ENCODE data around the gene RAD9A.

RAD9A gene

DNA sequence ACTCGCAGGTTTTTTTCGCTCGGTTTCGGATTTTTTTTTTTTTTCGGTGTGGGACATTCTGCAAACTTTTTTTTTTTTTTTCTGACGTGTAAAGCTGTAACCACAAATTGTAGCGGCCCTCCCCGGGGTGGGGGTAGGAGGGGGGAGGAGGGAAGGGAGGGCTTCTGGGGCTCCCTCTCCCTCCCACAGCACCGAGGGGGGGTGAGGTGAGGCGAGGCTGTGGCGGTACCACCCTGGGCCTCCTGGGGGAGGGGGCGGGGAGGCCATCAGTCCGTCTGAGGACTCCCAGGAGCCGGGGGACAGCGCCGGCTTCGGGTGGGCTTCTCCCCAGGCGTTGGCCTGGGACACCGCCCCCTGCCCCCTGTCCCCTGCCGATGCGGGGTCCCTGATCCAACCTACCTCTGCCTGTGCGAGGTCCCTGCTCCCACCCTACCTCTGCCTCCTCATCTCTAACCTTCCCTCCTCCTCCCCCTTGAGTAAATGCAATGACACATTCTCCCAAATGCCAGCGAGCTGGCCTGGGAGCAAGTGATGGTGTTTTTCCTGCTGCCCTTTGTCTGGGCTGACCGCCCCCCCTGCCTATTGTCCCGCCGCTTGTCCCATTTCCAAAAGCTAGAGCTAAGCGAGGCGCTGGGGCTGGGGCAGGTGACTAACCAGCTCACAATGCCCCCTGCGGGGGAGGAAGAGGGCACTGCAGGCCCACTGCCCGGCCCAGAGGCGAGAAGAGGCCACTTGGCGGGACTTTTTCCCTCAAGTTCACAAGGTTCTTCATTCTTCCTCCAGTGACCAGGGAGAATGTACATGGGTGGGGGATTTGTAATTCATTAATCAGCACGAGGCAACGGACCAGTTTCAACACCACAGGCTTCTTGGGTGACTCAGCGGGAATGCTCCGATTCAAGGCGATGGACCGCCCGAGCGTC lies 17.9 kb upstream of the RAD9A start:
- peak in 1 of 2 donors; percentile 63 for DNase-seq (ENCODE audit: low read depth in 2 of 2)

DNA sequence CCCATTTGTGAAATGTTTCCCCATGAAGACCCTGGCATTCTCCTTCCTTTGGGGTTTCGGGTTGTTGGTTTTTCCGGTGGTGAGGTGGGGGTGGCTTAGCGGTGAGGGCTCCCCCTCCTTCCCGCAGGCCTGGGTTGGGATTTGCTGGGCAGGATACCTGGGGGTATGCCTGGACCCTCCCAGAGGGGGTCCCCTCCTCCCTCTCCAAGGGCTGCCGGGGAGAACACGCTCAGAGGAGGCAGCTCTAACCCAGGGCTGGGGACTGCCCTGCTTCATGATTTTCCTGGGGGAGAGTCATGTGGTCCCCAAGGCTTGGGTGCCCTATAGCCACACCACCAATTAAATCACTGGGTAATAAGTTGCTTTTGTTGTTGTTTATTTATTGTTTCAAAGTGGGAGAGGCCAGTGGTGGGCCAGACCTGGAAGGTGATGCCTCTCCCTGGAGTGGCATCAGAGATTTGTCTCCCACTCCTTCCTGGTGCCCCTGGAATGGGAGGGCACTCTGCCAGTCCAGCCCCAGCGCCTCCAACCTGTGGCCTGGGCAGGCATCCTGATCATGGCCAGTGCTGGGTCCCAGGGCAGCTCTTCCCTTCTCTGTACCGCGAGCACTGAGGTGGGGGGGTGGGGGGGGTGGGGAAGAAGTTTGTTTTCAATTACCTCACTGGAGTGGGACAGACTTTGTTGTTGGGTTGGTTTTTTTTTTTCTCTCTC lies 17.1 kb upstream of the RAD9A start:
- no peak for DNase-seq (ENCODE audit: low read depth in 2 of 2)

DNA sequence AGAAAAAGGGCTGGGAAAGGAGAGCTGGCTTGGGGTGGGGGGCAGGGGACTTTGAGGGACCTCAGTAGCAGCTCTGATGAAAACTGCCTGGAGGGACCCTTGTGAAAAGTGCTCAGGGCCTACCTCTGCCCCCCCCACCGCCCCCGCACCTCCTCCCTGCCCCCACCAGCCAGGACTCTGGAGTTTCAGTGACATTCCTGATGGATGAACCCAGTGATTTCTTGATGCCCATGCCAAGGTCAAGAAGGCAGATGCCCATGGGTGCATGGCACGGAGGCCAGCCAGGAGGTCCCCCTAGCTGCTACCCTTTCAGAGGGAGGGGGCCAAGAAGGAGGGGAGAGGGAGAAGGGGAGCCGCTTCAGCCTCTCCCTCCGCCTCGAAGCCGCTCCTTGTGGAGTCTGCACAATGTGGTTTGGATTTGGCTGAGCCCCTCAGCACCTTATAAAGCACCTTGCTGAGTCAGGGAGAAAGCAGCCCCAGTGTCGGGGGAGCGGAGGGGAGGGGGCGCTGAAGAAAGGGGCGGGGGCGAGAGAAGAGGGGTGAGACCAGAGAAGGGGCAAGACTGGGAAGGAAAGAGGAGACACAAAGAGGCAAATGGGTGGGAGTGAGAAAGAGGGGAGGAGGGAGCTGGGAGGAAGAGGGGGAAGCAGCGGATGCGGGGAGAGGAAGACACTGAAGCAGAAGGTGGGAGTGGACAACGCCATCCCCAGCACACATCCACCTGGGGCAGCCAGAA lies 16.3 kb upstream of the RAD9A start:
- no peak for DNase-seq (ENCODE audit: low read depth in 2 of 2)

GRCh38 chr11:67376063-67376820 lies 15.5 kb upstream of the RAD9A start:
- DNase-seq (ENCODE audit: low read depth in 2 of 2): no peak

GRCh38 chr11:67376873-67377808 lies 14.6 kb upstream of the RAD9A start:
- no peak for DNase-seq (ENCODE audit: low read depth in 2 of 2)

- no peak for DNase-seq (ENCODE audit: low read depth in 2 of 2)
Measured at GRCh38 chr11:67378544-67378943, 13.2 kb upstream of the RAD9A start.

DNA sequence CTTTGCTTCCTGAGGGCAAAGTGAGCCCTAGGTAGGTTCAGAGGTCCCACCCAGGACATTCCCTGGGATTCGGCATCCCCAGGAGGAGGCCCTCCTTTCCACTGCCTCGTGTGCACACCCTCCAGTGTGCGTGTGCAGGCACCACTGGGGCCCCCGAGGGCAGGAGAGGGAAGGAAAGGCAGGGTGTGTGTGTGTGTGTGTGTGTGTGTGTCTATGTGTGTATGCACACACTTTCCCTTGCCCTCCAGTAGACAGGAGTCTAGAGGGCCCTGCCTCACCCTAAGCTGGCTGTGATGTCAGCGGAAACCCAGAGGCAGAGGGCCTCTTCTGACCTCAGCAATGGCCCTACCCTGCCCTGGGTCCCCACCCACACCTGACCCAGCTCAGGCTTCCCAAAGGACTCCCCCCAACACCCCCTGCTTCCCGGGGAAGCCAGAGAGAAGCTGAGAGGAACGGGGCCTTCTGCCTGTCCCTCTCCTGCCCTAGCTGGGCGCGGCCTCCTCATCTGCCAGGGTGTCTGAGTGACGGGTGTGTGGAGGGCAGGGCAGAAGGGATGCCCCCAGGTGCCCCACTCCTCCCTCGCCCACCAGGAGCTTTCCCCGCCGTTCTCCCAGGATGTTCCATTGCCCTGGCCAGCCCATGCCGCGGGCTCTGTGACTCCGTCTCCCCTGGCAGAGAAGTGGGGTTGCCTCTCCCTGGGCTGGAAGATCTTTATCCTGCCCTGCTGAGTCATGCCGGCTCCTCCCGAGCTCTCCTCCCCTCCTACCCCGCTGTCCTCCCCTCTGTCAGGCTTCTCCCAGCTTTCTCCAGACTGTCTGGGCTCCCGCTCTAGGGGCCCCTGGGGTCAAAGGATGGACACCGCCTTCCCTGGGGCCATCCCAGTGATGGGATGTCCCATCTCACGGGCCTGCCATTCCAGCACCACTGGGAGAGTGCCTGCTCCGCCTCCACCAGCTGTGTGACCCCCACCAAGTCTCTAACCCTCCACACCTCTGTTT lies 12.4 kb upstream of the RAD9A start:
- DNase-seq (ENCODE audit: low read depth in 2 of 2): no peak

DNA sequence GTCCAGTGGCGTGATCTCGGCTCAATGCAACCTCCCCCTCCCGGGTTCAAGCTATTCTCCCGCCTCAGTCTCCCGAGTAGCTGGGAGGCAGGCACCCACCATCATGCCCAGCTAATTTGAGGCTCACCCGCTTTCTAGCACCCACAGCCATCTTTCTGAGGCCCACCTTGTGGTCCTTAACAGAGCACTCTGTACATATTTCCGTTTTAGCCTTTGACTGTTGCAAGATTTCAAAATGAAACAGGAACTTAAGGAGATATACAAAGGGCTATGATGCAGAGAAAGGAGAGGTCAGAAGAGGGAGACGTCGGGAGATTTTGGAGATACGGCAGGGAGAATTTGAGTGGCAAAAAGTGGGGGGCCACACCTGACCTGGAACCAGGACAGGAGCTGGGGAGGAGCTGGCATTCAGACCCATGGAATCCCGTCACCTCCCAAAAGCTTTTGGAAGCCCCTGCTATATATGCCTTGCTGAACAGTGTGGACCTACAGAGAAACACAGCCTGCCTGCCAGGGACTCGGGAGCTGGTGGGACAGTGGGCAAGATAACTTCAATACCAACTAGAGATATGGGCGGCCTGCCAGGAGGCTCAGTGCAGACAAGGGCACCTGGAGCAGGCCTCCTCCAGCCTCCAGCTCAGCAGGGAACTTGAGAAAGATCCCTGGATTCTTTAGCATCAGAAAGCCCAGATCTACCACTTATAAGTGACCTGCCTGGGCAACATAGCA lies 10.4 kb upstream of the RAD9A start:
- no peak for DNase-seq (ENCODE audit: low read depth in 2 of 2)

DNA sequence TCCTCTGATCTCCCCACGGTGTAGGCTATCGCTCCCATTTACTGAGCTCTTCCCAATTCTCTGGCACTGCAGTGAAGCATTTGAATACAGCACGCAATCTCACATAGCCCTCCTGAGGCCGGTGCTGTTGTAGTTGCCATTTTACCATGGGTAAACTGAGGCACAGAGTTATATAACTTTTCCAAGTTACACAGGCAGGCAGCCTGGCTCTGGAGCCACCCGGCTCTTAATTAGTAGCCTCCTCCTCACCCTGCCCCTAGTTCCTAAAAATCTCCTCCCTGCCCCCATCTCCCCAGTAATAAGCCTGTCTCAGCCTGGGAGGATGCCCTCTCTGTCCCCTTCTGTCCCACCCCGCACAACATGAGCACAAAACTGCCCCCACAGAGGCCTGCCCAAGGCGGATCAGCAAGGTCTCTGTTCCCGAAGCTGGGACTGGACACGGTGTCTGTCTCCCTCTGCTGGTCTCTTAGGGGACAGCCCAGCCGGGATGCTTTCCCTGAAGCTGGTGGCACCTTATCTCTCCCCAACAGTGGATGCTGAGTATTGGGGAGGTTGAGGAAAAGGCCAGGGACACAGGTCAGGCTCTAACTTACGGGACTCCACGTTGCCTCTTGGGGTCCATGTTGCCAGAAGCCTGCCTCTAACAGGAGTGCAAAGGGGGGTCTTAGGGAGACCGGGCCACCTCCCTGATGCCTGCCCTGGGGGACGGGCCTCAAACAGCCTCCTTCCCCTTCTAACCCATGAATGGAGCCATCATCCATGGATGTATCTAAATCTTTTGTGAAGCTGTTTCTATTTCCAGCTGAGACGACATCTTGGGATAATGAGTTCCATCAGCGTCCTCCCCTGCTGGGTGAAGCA lies 9.3 kb upstream of the RAD9A start:
- peak; percentile 66 to 71 for DNase-seq (ENCODE audit: low read depth in 2 of 2)

GRCh38 chr11:67384851-67385366 lies 6.9 kb upstream of the RAD9A start:
- DNase-seq (ENCODE audit: low read depth in 2 of 2): no peak

DNA sequence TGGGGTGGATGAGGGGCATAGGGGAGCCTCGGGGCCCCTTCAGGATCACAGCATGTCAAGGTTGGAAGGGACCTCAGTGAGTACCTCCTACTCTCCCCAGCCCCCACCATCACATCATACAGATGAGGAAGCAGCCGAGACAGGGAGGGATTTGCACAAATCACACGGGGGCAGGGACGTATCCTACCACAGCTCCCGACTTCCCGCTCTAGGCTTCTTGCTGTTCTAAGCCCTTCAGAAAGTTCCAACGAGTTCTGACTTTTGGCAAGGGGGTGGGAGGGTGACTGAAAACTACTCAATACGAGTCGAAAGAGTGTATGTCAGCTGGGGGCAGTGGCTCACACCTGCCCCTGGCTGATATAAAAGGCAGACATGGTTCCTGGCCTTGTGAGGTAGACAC lies 4.7 kb upstream of the RAD9A start:
- no peak for DNase-seq (ENCODE audit: low read depth in 2 of 2)

DNA sequence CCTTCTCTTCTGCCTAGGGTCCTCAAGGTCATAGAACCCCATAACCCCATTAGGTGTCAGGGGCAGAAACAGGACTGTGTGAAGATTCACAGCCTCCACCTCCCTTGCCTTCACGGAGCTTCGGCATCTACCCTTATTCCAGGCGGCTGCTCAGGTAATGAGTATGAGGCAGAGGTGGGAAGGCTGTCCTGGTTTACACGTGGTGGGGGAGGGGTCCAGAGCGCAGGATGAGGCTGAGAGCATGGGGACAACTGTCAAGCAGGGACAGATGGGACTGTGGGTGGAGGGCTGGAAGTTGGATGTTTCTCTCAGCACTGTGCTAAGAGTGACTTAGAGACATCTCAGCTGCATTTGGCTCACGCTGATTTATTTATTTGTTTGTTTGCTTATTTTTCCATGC lies 4.3 kb upstream of the RAD9A start:
- DNase-seq (ENCODE audit: low read depth in 2 of 2): no peak

DNA sequence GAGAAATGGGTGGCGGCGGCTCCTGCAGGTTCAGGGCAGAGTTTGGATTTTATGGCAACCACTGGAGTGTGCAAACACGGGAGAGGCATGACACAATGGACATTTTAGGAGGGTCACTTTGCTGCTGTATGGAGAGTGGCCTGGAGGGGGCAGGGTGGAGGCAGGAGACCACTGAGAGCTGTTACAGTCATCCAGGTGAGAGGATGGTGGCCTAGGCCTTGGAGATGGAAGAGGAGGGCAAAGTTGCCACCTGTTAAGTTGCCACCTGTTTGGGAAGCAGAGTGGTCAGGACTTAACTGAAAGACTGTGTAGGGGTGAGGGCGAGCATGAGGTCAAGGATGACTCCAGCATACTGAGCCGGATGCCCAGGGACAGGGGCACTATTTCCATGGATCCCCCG lies 2.3 kb upstream of the RAD9A start:
- DNase-seq (ENCODE audit: low read depth in 2 of 2): no peak

GRCh38 chr11:67390947-67391303 lies 861 bp upstream of the RAD9A start:
- no peak for DNase-seq (ENCODE audit: low read depth in 2 of 2)

DNA sequence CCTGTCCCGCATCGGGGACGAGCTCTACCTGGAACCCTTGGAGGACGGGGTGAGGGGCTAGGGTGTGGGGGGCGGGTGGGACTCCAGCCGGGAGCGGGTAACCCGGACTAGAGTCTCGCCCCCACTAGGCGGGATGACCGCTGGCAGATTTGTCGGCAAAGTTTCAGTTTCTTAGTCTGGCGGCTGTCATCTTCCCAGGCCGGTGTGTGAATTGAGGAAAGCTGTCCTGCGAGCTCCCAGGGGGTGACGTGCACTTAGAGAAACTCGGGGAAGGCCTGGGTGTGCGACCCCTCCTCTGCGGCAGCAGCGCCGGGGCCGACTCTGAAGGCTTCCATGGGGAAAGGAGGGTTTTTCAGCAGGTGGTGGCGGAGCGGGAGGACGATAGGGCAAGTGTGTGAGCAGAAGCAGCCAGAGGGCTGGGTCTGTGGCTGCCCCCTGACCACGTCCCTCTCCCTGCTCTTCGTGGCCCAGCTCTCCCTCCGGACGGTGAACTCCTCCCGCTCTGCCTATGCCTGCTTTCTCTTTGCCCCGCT lies 463 bp downstream of the RAD9A start:
- no peak for DNase-seq (ENCODE audit: low read depth in 2 of 2)

DNA sequence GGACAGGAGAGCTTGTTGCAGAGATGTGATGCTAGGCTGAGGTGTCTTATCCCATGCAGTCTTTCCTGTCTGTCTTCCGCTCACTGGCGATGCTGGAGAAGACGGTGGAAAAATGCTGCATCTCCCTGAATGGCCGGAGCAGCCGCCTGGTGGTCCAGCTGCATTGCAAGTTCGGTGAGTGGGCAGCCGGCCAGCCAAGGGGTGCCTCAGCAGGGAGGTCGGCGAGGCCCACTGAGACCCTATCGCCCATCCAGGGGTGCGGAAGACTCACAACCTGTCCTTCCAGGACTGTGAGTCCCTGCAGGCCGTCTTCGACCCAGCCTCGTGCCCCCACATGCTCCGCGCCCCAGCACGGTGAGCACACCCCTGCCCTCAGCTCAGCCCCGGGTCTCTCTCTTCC lies 1.7 kb downstream of the RAD9A start:
- DNase-seq (ENCODE audit: low read depth in 2 of 2): no peak

DNA sequence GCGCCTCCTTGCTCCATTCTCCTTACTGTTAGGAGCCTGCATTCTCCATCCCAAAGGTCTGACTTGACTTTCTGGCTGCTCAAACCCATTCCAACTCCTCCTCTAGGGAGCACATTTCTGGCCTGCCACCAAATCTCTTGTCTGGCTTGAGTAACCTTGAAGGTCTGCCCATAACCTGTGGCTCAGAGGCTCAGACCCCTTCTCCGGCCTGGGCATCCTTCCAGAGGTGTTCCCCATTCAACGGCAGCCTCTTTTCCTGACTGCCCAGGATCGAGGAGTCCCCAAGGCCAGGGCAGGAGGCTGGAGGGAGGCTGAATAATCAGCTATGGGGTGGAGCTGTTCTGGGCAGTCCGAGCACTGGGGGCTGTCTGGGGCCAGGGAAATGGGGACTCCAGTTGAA lies 2.2 kb downstream of the RAD9A start:
- no peak for DNase-seq (ENCODE audit: low read depth in 2 of 2)
